Hepatocyte (in vitro differentiated cells): ENCODE measurements around the gene ABO.
"Not testable (repeated sequence)": the region's sequence is repeated elsewhere in the genome, so short reads cannot be mapped to it uniquely, and the experiment has no call there.

Experiments
- EZH2phosphoT487 ChIP-seq: fragments of 200-600 bp; sonication (generic); IDR thresholded peaks from one replicate; pipeline ENCODE4 v1.6.1; 2018; ENCODE audit warnings: antibody characterized with exemption, mild to moderate bottlenecking, low read depth, moderate library complexity; ENCODE audit not compliant: unreplicated experiment, severe bottlenecking
- TF ChIP-seq, protein P1 (sequence below): fragments of 200-600 bp; sonication (generic); IDR thresholded peaks from 2 replicates; pipeline ENCODE4 v1.5.1; 2016; ENCODE audit warnings: antibody characterized with exemption, mild to moderate bottlenecking; ENCODE audit not compliant: poor library complexity

- not testable (repeated sequence) for TF ChIP-seq EZH2phosphoT487
- TF ChIP-seq, protein P1, sequence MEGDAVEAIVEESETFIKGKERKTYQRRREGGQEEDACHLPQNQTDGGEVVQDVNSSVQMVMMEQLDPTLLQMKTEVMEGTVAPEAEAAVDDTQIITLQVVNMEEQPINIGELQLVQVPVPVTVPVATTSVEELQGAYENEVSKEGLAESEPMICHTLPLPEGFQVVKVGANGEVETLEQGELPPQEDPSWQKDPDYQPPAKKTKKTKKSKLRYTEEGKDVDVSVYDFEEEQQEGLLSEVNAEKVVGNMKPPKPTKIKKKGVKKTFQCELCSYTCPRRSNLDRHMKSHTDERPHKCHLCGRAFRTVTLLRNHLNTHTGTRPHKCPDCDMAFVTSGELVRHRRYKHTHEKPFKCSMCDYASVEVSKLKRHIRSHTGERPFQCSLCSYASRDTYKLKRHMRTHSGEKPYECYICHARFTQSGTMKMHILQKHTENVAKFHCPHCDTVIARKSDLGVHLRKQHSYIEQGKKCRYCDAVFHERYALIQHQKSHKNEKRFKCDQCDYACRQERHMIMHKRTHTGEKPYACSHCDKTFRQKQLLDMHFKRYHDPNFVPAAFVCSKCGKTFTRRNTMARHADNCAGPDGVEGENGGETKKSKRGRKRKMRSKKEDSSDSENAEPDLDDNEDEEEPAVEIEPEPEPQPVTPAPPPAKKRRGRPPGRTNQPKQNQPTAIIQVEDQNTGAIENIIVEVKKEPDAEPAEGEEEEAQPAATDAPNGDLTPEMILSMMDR, result not testable (repeated sequence)
These were observed 66.7 kb downstream of the ABO start for GRCh38 chr9:133208171-133208879.
